SK-N-SH (cell line): ENCODE measurements around the gene TOM1L1.

Source experiments
- EZH2phosphoT487 ChIP-seq: fragments of 200-600 bp; sonication (generic); IDR thresholded peaks from 2 replicates; pipeline ENCODE4 v1.6.1; 2017; ENCODE audit warnings: low read depth, mixed run types, mild to moderate bottlenecking, antibody characterized with exemption, moderate library complexity, borderline replicate concordance
- MXI1 ChIP-seq: IDR thresholded peaks from 2 replicates; pipeline ENCODE4 v1.6.1; 2012; ENCODE audit warnings: mild to moderate bottlenecking, low read depth, low read length, improper control_type of control experiment
- POLR2AphosphoS5 ChIP-seq: IDR thresholded peaks from 2 replicates; pipeline ENCODE4 v1.6.1; 2012; ENCODE audit warnings: low read depth, low read length
- RFX5 ChIP-seq: IDR thresholded peaks from 2 replicates; pipeline ENCODE4 v1.6.1; 2012; ENCODE audit warnings: mild to moderate bottlenecking, improper control_type of control experiment, low read length
- SIN3A ChIP-seq: IDR thresholded peaks from 2 replicates; pipeline ENCODE4 v1.6.1; 2012; ENCODE audit warnings: low read depth, mild to moderate bottlenecking, low read length, moderate library complexity, borderline replicate concordance
- TF ChIP-seq, protein P1 (sequence below): fragments of 200-600 bp; sonication (generic); IDR thresholded peaks from 2 replicates; pipeline ENCODE4 v1.6.1; 2017; ENCODE audit warnings: antibody characterized with exemption, mild to moderate bottlenecking, moderate library complexity
- TF ChIP-seq, protein P2 (sequence below): IDR thresholded peaks from 2 replicates; pipeline ENCODE4 v1.4.0; 2012; ENCODE audit warnings: low read depth

- TF ChIP-seq, protein P1, sequence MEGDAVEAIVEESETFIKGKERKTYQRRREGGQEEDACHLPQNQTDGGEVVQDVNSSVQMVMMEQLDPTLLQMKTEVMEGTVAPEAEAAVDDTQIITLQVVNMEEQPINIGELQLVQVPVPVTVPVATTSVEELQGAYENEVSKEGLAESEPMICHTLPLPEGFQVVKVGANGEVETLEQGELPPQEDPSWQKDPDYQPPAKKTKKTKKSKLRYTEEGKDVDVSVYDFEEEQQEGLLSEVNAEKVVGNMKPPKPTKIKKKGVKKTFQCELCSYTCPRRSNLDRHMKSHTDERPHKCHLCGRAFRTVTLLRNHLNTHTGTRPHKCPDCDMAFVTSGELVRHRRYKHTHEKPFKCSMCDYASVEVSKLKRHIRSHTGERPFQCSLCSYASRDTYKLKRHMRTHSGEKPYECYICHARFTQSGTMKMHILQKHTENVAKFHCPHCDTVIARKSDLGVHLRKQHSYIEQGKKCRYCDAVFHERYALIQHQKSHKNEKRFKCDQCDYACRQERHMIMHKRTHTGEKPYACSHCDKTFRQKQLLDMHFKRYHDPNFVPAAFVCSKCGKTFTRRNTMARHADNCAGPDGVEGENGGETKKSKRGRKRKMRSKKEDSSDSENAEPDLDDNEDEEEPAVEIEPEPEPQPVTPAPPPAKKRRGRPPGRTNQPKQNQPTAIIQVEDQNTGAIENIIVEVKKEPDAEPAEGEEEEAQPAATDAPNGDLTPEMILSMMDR: no peak
- no peak for TF ChIP-seq POLR2AphosphoS5
- no peak for TF ChIP-seq SIN3A
- no peak for TF ChIP-seq MXI1
- TF ChIP-seq, protein P2, sequence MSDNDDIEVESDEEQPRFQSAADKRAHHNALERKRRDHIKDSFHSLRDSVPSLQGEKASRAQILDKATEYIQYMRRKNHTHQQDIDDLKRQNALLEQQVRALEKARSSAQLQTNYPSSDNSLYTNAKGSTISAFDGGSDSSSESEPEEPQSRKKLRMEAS: no peak
- no peak for TF ChIP-seq RFX5
- no peak for TF ChIP-seq EZH2phosphoT487
Observed at GRCh38 chr17:54937426-54937825, 36.8 kb downstream of the TOM1L1 start.
